Measurements from ENCODE around the gene LRMDA. TPM values are rescaled to one million over a fixed set of nuclear protein-coding genes. Genes with fewer than 3 reads are reported as not detected.

The LRMDA gene
- total RNA-seq, 1 donor from 2014 or later = 19.4 TPM

DNA sequence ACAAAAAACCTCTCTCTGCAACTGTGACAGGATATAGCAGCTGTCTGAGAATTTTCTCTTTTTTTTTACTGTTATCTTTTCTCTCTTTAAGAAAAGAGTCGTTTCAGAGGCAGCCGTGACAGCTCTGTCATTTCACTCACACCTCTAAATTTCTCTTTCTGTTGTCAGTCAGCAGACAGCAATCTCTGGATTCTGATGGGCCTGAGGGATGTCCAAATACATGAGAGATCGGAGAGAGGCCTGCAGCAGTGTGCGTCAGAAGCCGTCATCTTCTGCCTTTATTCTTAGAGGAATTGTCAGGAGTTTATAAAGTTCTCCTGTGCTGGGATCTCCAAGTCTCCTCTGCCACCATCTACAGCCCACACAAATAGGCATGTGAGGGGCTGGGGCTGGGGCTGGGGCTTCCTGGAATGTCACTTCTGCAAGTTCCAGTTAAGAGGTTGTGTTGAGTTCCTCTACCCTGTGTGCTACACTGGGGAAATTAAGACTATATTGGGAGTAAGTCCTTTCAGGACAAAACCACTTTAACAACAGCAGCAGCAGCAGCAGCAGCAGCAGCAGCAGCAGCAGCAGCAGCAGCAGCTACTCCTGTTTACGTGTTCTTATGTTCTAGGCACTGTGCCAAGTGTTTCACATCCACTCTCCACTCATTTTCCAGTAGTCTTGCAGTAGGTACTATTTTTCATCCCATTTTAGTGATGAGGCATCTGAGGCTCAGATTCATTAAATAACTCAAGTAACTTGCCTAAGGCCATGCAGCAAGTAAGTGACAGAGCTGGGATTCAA lies 541.3 kb downstream of the LRMDA start:
- TF ChIP-seq, protein P1, sequence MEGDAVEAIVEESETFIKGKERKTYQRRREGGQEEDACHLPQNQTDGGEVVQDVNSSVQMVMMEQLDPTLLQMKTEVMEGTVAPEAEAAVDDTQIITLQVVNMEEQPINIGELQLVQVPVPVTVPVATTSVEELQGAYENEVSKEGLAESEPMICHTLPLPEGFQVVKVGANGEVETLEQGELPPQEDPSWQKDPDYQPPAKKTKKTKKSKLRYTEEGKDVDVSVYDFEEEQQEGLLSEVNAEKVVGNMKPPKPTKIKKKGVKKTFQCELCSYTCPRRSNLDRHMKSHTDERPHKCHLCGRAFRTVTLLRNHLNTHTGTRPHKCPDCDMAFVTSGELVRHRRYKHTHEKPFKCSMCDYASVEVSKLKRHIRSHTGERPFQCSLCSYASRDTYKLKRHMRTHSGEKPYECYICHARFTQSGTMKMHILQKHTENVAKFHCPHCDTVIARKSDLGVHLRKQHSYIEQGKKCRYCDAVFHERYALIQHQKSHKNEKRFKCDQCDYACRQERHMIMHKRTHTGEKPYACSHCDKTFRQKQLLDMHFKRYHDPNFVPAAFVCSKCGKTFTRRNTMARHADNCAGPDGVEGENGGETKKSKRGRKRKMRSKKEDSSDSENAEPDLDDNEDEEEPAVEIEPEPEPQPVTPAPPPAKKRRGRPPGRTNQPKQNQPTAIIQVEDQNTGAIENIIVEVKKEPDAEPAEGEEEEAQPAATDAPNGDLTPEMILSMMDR (IDR thresholded peaks at IDR 0.05; ENCODE audit: unreplicated experiment) = no peak
- Mint-ChIP-seq H3K4me1 (ENCODE audit: unreplicated experiment) (peaks cover 26% of the 10 kb centered on the region), H3K4me3 (ENCODE audit: unreplicated experiment) (no peak overlapping the region), H3K27ac (ENCODE audit: unreplicated experiment) (no peak overlapping the region), H3K9me3 (ENCODE audit: unreplicated experiment) (no peaks in the 10 kb centered on the region), H3K27me3 (ENCODE audit: unreplicated experiment) (peaks cover 5% of the 10 kb centered on the region), H3K36me3 (ENCODE audit: low read depth, unreplicated experiment) (peaks cover 4% of the 10 kb centered on the region)
- DNase-seq (ENCODE audit: low spot score) = no peak

DNA sequence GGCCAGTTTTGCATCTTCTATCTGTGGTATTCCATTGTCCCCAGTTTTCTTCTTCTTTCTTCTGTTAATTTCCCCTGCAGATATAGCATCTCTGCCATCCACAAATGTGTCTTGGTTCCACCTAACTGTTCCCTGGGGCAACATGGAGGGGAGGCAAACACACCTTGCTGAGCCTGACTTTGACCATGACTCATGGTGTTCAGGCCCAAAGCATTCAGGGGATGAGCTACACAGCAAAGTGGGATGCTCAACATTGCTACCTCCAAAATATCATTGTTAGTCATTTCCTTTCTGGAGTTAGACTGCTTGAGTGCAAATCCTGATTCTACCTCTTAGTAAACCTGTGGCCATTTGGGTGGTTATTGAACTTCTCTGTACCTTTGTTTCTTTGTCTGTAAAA lies 542.7 kb downstream of the LRMDA start:
- Mint-ChIP-seq H3K27ac (ENCODE audit: unreplicated experiment) (no peak overlapping the region), H3K4me3 (ENCODE audit: unreplicated experiment) (no peak overlapping the region), H3K27me3 (ENCODE audit: unreplicated experiment) (peaks cover 5% of the 10 kb centered on the region), H3K4me1 (ENCODE audit: unreplicated experiment) (peaks cover 23% of the 10 kb centered on the region), H3K36me3 (ENCODE audit: low read depth, unreplicated experiment) (peaks cover 4% of the 10 kb centered on the region), H3K9me3 (ENCODE audit: unreplicated experiment) (no peaks in the 10 kb centered on the region)
- TF ChIP-seq, protein P1 (IDR thresholded peaks at IDR 0.05; ENCODE audit: unreplicated experiment) = no peak
- no peak for DNase-seq (ENCODE audit: low spot score)

DNA sequence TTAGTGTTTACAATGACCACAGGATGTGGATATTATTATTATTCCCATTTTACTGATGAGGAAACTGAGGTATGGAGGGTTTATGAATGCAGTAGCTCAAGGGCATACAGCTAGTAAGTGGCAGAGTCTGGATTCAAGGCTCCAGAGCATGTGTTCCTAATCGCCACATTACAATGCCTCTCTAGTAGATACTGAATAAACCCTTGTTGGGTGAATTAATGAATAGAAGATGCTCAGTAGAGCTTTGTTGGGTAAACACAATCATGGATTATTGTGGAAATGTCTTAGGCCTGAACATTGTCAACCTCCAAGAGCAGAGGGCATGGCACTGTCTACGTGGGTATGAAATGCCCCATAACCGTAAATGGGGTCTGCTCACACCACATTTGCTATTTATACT lies 545.3 kb downstream of the LRMDA start:
- Mint-ChIP-seq H3K4me3 (ENCODE audit: unreplicated experiment) (no peak overlapping the region), H3K36me3 (ENCODE audit: low read depth, unreplicated experiment) (peaks cover 4% of the 10 kb centered on the region), H3K9me3 (ENCODE audit: unreplicated experiment) (no peaks in the 10 kb centered on the region), H3K4me1 (ENCODE audit: unreplicated experiment) (peaks cover 17% of the 10 kb centered on the region), H3K27me3 (ENCODE audit: unreplicated experiment) (peaks cover 9% of the 10 kb centered on the region), H3K27ac (ENCODE audit: unreplicated experiment) (no peak overlapping the region)
- DNase-seq (ENCODE audit: low spot score) = no peak
- TF ChIP-seq, protein P1 (IDR thresholded peaks at IDR 0.05; ENCODE audit: unreplicated experiment) = no peak

DNA sequence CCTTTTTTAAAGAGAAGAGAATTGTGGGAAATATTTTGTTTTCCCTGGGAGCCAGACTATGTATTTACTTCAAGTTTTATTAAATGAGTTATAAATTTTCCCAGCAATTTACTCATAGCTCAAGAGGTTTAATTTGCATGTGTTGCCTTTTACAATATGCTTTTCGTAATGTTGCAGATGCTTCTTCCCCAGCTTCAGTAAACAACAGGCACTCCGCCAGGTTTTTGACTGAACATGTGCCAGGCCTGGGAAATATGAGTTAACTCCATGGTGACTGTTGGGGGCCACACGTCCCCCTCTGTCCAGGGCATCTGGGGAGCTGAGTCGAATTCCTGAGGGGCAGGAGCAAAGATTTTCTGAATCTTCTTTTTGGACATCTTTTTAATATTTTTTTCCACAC lies 545.7 kb downstream of the LRMDA start:
- H3K36me3 Mint-ChIP-seq (ENCODE audit: low read depth, unreplicated experiment) = peaks cover 4% of the 10 kb centered on the region
- no peak overlapping the region for H3K27ac Mint-ChIP-seq (ENCODE audit: unreplicated experiment)
- TF ChIP-seq, protein P1 (IDR thresholded peaks at IDR 0.05; ENCODE audit: unreplicated experiment) = no peak
- peaks cover 9% of the 10 kb centered on the region for H3K27me3 Mint-ChIP-seq (ENCODE audit: unreplicated experiment)
- H3K9me3 Mint-ChIP-seq (ENCODE audit: unreplicated experiment) = no peaks in the 10 kb centered on the region
- DNase-seq (ENCODE audit: low spot score) = no peak
- no peak overlapping the region for H3K4me3 Mint-ChIP-seq (ENCODE audit: unreplicated experiment)
- peaks cover 14% of the 10 kb centered on the region for H3K4me1 Mint-ChIP-seq (ENCODE audit: unreplicated experiment)

DNA sequence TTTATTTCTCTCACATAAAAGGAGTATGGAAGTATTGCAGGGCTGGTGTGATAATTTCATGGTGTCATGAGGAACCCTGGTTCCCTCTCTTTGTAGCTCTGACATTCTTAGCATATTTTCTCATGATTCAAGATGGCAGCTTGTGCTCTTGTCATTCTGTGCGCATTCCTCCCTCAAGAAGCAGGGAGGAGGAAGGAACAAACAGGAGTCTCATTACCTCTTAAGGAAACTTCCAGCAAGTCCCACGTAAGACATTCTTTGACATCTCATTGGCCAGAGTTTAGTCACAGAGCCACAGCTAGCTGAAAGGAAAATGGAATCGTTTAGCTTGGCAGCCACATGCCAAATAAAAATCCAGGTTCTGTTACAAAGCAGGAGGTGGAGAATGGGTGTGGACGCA lies 546.8 kb downstream of the LRMDA start:
- peaks cover 9% of the 10 kb centered on the region for H3K27me3 Mint-ChIP-seq (ENCODE audit: unreplicated experiment)
- no peak overlapping the region for H3K4me3 Mint-ChIP-seq (ENCODE audit: unreplicated experiment)
- H3K36me3 Mint-ChIP-seq (ENCODE audit: low read depth, unreplicated experiment) = peaks cover 4% of the 10 kb centered on the region
- no peak for DNase-seq (ENCODE audit: low spot score)
- TF ChIP-seq, protein P1 (IDR thresholded peaks at IDR 0.05; ENCODE audit: unreplicated experiment) = no peak
- no peaks in the 10 kb centered on the region for H3K9me3 Mint-ChIP-seq (ENCODE audit: unreplicated experiment)
- H3K27ac Mint-ChIP-seq (ENCODE audit: unreplicated experiment) = no peak overlapping the region
- H3K4me1 Mint-ChIP-seq (ENCODE audit: unreplicated experiment) = peaks cover 5% of the 10 kb centered on the region
